Measurements from ENCODE around the gene SH3RF1. TPM values are rescaled to one million over a fixed set of nuclear protein-coding genes. Genes with fewer than 3 reads are reported as not detected.

Gene SH3RF1
- total RNA-seq, 2 donors from 2014 or later, result 42.9 to 57.5 TPM

- intact Hi-C loops (cut with DNase I), result no loop called here
- H3K36me3 ChIP-seq, result no peaks in the 10 kb centered on the region
- DNase-seq (ENCODE audit: low spot score), result no peak
- no peaks in the 10 kb centered on the region for H3K9me3 ChIP-seq
- H3K4me1 ChIP-seq (replicated peaks), result no peaks in the 10 kb centered on the region
- H3K27me3 ChIP-seq (replicated peaks; ENCODE audit: insufficient read depth), result no peaks in the 10 kb centered on the region
- no peak for TF ChIP-seq CTCF (IDR thresholded peaks at IDR 0.05)
- no peak for TF ChIP-seq POLR2AphosphoS5 (IDR thresholded peaks at IDR 0.05)
- no peak for TF ChIP-seq POLR2A (IDR thresholded peaks at IDR 0.05)
- 98% methylated on average over 5 of the region's 5 CpGs for WGBS
- no peak overlapping the region for H3K4me3 ChIP-seq
- no peak overlapping the region for H3K27ac ChIP-seq
These were observed 120.0 kb downstream of the SH3RF1 start for GRCh38 chr4:169150806-169151205.

GRCh38 chr4:169148885-169149284, 121.9 kb downstream of the SH3RF1 start:
- H3K36me3 ChIP-seq, result no peaks in the 10 kb centered on the region
- intact Hi-C loops (cut with DNase I), result no loop called here
- no peak overlapping the region for H3K4me3 ChIP-seq
- H3K4me1 ChIP-seq (replicated peaks), result no peaks in the 10 kb centered on the region
- H3K9me3 ChIP-seq, result no peaks in the 10 kb centered on the region
- H3K27ac ChIP-seq, result no peak overlapping the region
- TF ChIP-seq CTCF (IDR thresholded peaks at IDR 0.05) (no peak), POLR2AphosphoS5 (IDR thresholded peaks at IDR 0.05) (no peak), POLR2A (IDR thresholded peaks at IDR 0.05) (no peak)
- DNase-seq (ENCODE audit: low spot score), result no peak
- WGBS, result 72% methylated on average over 4 of the region's 4 CpGs
- no peaks in the 10 kb centered on the region for H3K27me3 ChIP-seq (replicated peaks; ENCODE audit: insufficient read depth)

GRCh38 chr4:169147191-169147590, 123.6 kb downstream of the SH3RF1 start:
- H3K27me3 ChIP-seq (replicated peaks; ENCODE audit: insufficient read depth), result no peaks in the 10 kb centered on the region
- H3K4me3 ChIP-seq, result no peak overlapping the region
- intact Hi-C loops (cut with DNase I), result no loop called here
- DNase-seq (ENCODE audit: low spot score), result no peak
- H3K36me3 ChIP-seq, result no peaks in the 10 kb centered on the region
- H3K4me1 ChIP-seq (replicated peaks), result no peaks in the 10 kb centered on the region
- no peaks in the 10 kb centered on the region for H3K9me3 ChIP-seq
- H3K27ac ChIP-seq, result no peak overlapping the region
- no peak for TF ChIP-seq POLR2AphosphoS5 (IDR thresholded peaks at IDR 0.05)
- no peak for TF ChIP-seq CTCF (IDR thresholded peaks at IDR 0.05)
- no peak for TF ChIP-seq POLR2A (IDR thresholded peaks at IDR 0.05)
- WGBS, result 40% methylated on average over 3 of the region's 3 CpGs

GRCh38 chr4:169144061-169144600, 126.6 kb downstream of the SH3RF1 start:
- no peaks in the 10 kb centered on the region for H3K9me3 ChIP-seq
- intact Hi-C loops (cut with DNase I), result no loop called here
- H3K27me3 ChIP-seq (replicated peaks; ENCODE audit: insufficient read depth), result no peaks in the 10 kb centered on the region
- no peak for DNase-seq (ENCODE audit: low spot score)
- TF ChIP-seq CTCF (IDR thresholded peaks at IDR 0.05), result no peak
- TF ChIP-seq POLR2AphosphoS5 (IDR thresholded peaks at IDR 0.05), result no peak
- TF ChIP-seq POLR2A (IDR thresholded peaks at IDR 0.05), result no peak
- H3K4me1 ChIP-seq (replicated peaks), result no peaks in the 10 kb centered on the region
- H3K4me3 ChIP-seq, result no peak overlapping the region
- H3K36me3 ChIP-seq, result no peaks in the 10 kb centered on the region
- H3K27ac ChIP-seq, result no peak overlapping the region

- no peak overlapping the region for H3K4me3 ChIP-seq
- no peak overlapping the region for H3K27ac ChIP-seq
- no peaks in the 10 kb centered on the region for H3K9me3 ChIP-seq
- no peak for DNase-seq (ENCODE audit: low spot score)
- no peaks in the 10 kb centered on the region for H3K4me1 ChIP-seq (replicated peaks)
- TF ChIP-seq POLR2AphosphoS5 (IDR thresholded peaks at IDR 0.05) (no peak), POLR2A (IDR thresholded peaks at IDR 0.05) (no peak), CTCF (IDR thresholded peaks at IDR 0.05) (no peak)
- 83% methylated on average over 9 of the region's 9 CpGs for WGBS
- intact Hi-C loops (cut with DNase I), result no loop called here
- H3K36me3 ChIP-seq, result no peaks in the 10 kb centered on the region
- no peaks in the 10 kb centered on the region for H3K27me3 ChIP-seq (replicated peaks; ENCODE audit: insufficient read depth)
These were observed 127.4 kb downstream of the SH3RF1 start for GRCh38 chr4:169143335-169143734.

Data from prostate gland (tissue), 2 donors.